Natural killer cell treated with Interleukin-12 subunit alpha and Interleukin-12 subunit beta and Interleukin-15 and Interleukin-18, amount 100 ng/mL, for 72 hours (primary cell): ENCODE measurements around the gene GPT2. TPM values are rescaled to one million over a fixed set of nuclear protein-coding genes. Genes with fewer than 3 reads are reported as not detected.
"Not testable (repeated sequence)": the region's sequence is repeated elsewhere in the genome, so short reads cannot be mapped to it uniquely, and the experiment has no call there.

Experiments used
- ATAC-seq, 2 donors: fragments of 150-1000 bp; cut with Tn5 transposase in 1 of 2; sonication (Bioruptor Pico), chemical (Tn5 transposase) in 1 of 2; 2 replicates each; pipeline ENCODE4 v1.10.0; 2021
- DNase-seq: peaks from one replicate; pipeline ENCODE4 v3.0.0; 2022; ENCODE audit warnings: low spot score
- H3K27ac Mint-ChIP-seq, 2 donors: 1 replicate in 1 of 2; 2 replicates in 1 of 2; pipeline ENCODE4 v1.8.0; 2022; ENCODE audit warnings: mixed read lengths in 2 of 2, mild to moderate bottlenecking in 1 of 2, moderate library complexity in 1 of 2
- H3K27me3 Mint-ChIP-seq, 2 donors: 1 replicate in 1 of 2; 2 replicates in 1 of 2; pipeline ENCODE4 v1.8.0; 2022; ENCODE audit warnings: mixed read lengths in 2 of 2
- H3K36me3 Mint-ChIP-seq: one replicate; pipeline ENCODE4 v1.8.0; 2022; ENCODE audit warnings: mixed read lengths
- H3K4me1 Mint-ChIP-seq, 2 donors: 1 replicate in 1 of 2; 2 replicates in 1 of 2; pipeline ENCODE4 v1.8.0; 2022; ENCODE audit warnings: low read depth in 2 of 2, mixed read lengths in 2 of 2, mild to moderate bottlenecking in 1 of 2
- H3K4me3 Mint-ChIP-seq: one replicate; pipeline ENCODE4 v1.8.0; 2022; ENCODE audit warnings: mixed read lengths
- H3K9me3 Mint-ChIP-seq: 2 replicates; pipeline ENCODE4 v1.8.0; 2022; ENCODE audit warnings: mixed read lengths
- total RNA-seq, 2 donors: library from RNA; stranded (reverse); gene quantifications; one replicate each; pipeline ENCODE4 v1.2.3, GENCODE V29; 2022

GPT2 gene
- total RNA-seq, 2 donors from 2014 or later, result 10.0 to 10.4 TPM

GRCh38 chr16:46853713-46854443 is 30.3 kb upstream of the GPT2 start:
- ATAC-seq, result peak; percentile 41 to 56

GRCh38 chr16:46854846-46855245 is 29.3 kb upstream of the GPT2 start:
- no peaks in the 10 kb centered on the region for H3K36me3 Mint-ChIP-seq
- no peak overlapping the region for H3K27ac Mint-ChIP-seq
- H3K4me1 Mint-ChIP-seq, result no peaks in the 10 kb centered on the region
- ATAC-seq, result no peak
- no peak overlapping the region for H3K4me3 Mint-ChIP-seq
- no peaks in the 10 kb centered on the region for H3K9me3 Mint-ChIP-seq
- no peaks in the 10 kb centered on the region for H3K27me3 Mint-ChIP-seq
- DNase-seq, result no peak

More at GRCh38 chr16:46853713-46854443, 30.3 kb upstream of the GPT2 start:
- Mint-ChIP-seq H3K4me1 (no peaks in the 10 kb centered on the region), H3K36me3 (no peaks in the 10 kb centered on the region), H3K4me3 (no peak overlapping the region), H3K27ac (no peak overlapping the region), H3K27me3 (no peaks in the 10 kb centered on the region), H3K9me3 (no peaks in the 10 kb centered on the region)
- DNase-seq, result peak; percentile 72

GRCh38 chr16:46855389-46855788 is 28.8 kb upstream of the GPT2 start:
- H3K36me3 Mint-ChIP-seq, result no peaks in the 10 kb centered on the region
- H3K4me1 Mint-ChIP-seq, result no peaks in the 10 kb centered on the region
- H3K27ac Mint-ChIP-seq, result no peak overlapping the region
- H3K4me3 Mint-ChIP-seq, result no peak overlapping the region
- H3K9me3 Mint-ChIP-seq, result no peaks in the 10 kb centered on the region
- no peak for DNase-seq
- ATAC-seq, result no peak
- H3K27me3 Mint-ChIP-seq, result no peaks in the 10 kb centered on the region

GRCh38 chr16:46857368-46857945 is 26.7 kb upstream of the GPT2 start:
- H3K4me1 Mint-ChIP-seq, result no peaks in the 10 kb centered on the region
- no peaks in the 10 kb centered on the region for H3K27me3 Mint-ChIP-seq
- no peaks in the 10 kb centered on the region for H3K9me3 Mint-ChIP-seq
- H3K36me3 Mint-ChIP-seq, result no peaks in the 10 kb centered on the region
- no peak for DNase-seq
- no peak overlapping the region for H3K4me3 Mint-ChIP-seq
- ATAC-seq, result no peak
- no peak overlapping the region for H3K27ac Mint-ChIP-seq

- Mint-ChIP-seq H3K27me3 (no peaks in the 10 kb centered on the region), H3K36me3 (no peaks in the 10 kb centered on the region), H3K27ac (no peak overlapping the region), H3K4me1 (no peaks in the 10 kb centered on the region), H3K4me3 (no peak overlapping the region), H3K9me3 (no peaks in the 10 kb centered on the region)
- DNase-seq (no peak), ATAC-seq (no peak)
These were observed 26.0 kb upstream of the GPT2 start for GRCh38 chr16:46858151-46858550.

GRCh38 chr16:46859719-46860152 is 24.4 kb upstream of the GPT2 start:
- Mint-ChIP-seq H3K4me1 (no peaks in the 10 kb centered on the region), H3K27me3 (no peaks in the 10 kb centered on the region), H3K9me3 (no peaks in the 10 kb centered on the region), H3K36me3 (no peaks in the 10 kb centered on the region), H3K4me3 (no peak overlapping the region), H3K27ac (no peak overlapping the region)
- no peak for DNase-seq
- ATAC-seq, result no peak

GRCh38 chr16:46862555-46863447 is 21.4 kb upstream of the GPT2 start:
- DNase-seq (no peak), ATAC-seq (no peak)
- no peak overlapping the region for H3K4me3 Mint-ChIP-seq

GRCh38 chr16:46866286-46866685 is 17.9 kb upstream of the GPT2 start:
- DNase-seq, result no peak
- Mint-ChIP-seq H3K4me3 (no peak overlapping the region), H3K9me3 (no peaks in the 10 kb centered on the region), H3K36me3 (no peaks in the 10 kb centered on the region), H3K4me1 (no peaks in the 10 kb centered on the region), H3K27me3 (peaks cover 2 to 7% of the 10 kb centered on the region in 2 donors), H3K27ac (no peak overlapping the region)
- ATAC-seq, result no peak

More at GRCh38 chr16:46862555-46863447, 21.4 kb upstream of the GPT2 start:
- no peaks in the 10 kb centered on the region for H3K4me1 Mint-ChIP-seq
- H3K27ac Mint-ChIP-seq, result no peak overlapping the region
- peaks cover 2 to 7% of the 10 kb centered on the region in 2 donors for H3K27me3 Mint-ChIP-seq
- no peaks in the 10 kb centered on the region for H3K9me3 Mint-ChIP-seq
- H3K36me3 Mint-ChIP-seq, result no peaks in the 10 kb centered on the region

GRCh38 chr16:46867486-46867885 is 16.7 kb upstream of the GPT2 start:
- not testable (repeated sequence) for H3K4me1 Mint-ChIP-seq, H3K4me3 Mint-ChIP-seq, H3K27me3 Mint-ChIP-seq, H3K36me3 Mint-ChIP-seq, H3K9me3 Mint-ChIP-seq, H3K27ac Mint-ChIP-seq, DNase-seq, ATAC-seq

GRCh38 chr16:46868891-46869290 is 15.3 kb upstream of the GPT2 start:
- not testable (repeated sequence) for H3K4me1 Mint-ChIP-seq, H3K9me3 Mint-ChIP-seq, ATAC-seq

GRCh38 chr16:46871597-46871996 is 12.6 kb upstream of the GPT2 start:
- no peak for DNase-seq

More at GRCh38 chr16:46868891-46869290, 15.3 kb upstream of the GPT2 start:
- not testable (repeated sequence) for H3K36me3 Mint-ChIP-seq, DNase-seq, H3K27me3 Mint-ChIP-seq, H3K27ac Mint-ChIP-seq, H3K4me3 Mint-ChIP-seq

GRCh38 chr16:46873201-46873600 is 11.0 kb upstream of the GPT2 start:
- DNase-seq (no peak), ATAC-seq (no peak)
- Mint-ChIP-seq H3K27ac (no peak overlapping the region), H3K4me3 (no peak overlapping the region), H3K4me1 (no peaks in the 10 kb centered on the region), H3K36me3 (no peaks in the 10 kb centered on the region), H3K9me3 (no peaks in the 10 kb centered on the region), H3K27me3 (peaks cover 0 to 4% of the 10 kb centered on the region in 2 donors)

More at GRCh38 chr16:46871597-46871996, 12.6 kb upstream of the GPT2 start:
- Mint-ChIP-seq H3K27me3 (peaks cover 7% of the 10 kb centered on the region in 2 donors), H3K9me3 (no peaks in the 10 kb centered on the region), H3K36me3 (no peaks in the 10 kb centered on the region), H3K4me3 (no peak overlapping the region), H3K4me1 (no peaks in the 10 kb centered on the region), H3K27ac (no peak overlapping the region)
- ATAC-seq, result no peak

GRCh38 chr16:46875243-46875642 is 8.9 kb upstream of the GPT2 start:
- no peaks in the 10 kb centered on the region for H3K9me3 Mint-ChIP-seq
- H3K4me3 Mint-ChIP-seq, result no peak overlapping the region
- no peaks in the 10 kb centered on the region for H3K36me3 Mint-ChIP-seq
- ATAC-seq (no peak), DNase-seq (no peak)
- no peak overlapping the region for H3K27ac Mint-ChIP-seq
- no peaks in the 10 kb centered on the region for H3K4me1 Mint-ChIP-seq
- peaks cover under 1 to 5% of the 10 kb centered on the region in 2 donors for H3K27me3 Mint-ChIP-seq
